ENCODE results near the gene BAZ1B. TPM values are rescaled to one million over a fixed set of nuclear protein-coding genes. Genes with fewer than 3 reads are reported as not detected.
"Not testable (repeated sequence)": the region's sequence is repeated elsewhere in the genome, so short reads cannot be mapped to it uniquely, and the experiment has no call there.

Gene BAZ1B
- total and polyA plus RNA-seq, 2 donors from 2014 or later, result 10.4 to 52.0 TPM

GRCh38 chr7:73431041-73431835 is 90.9 kb downstream of the BAZ1B start:
- intact Hi-C loops (cut with DNase I), result no loop called here
- Histone ChIP-seq H3K4me3 (ENCODE audit: low read length in 3 of 3) (no peak overlapping the region), H3K4me1 (ENCODE audit: control insufficient read depth in 2 of 3, insufficient read depth in 2 of 3, low read depth in 1 of 3, low read length in 3 of 3) (peaks cover 0 to 2% (median 0%) of the 10 kb centered on the region in 3 donors), H3K9ac (ENCODE audit: low read length in 3 of 3) (no peak overlapping the region), H3K36me3 (ENCODE audit: control insufficient read depth in 2 of 3, insufficient read depth in 3 of 3, low read length in 3 of 3) (no peaks in the 10 kb centered on the region), H3K9me3 (ENCODE audit: control insufficient read depth in 2 of 3, insufficient read depth in 1 of 3, low read length in 3 of 3) (peaks cover 0 to 2% (median 0%) of the 10 kb centered on the region in 3 donors), H3K27me3 (ENCODE audit: control insufficient read depth, insufficient read depth, low read length) (no peaks in the 10 kb centered on the region), H3K27ac (ENCODE audit: low read depth in 2 of 2, low read length in 2 of 2) (no peak overlapping the region)
- no peak for TF ChIP-seq CTCF (IDR thresholded peaks at IDR 0.05; ENCODE audit: borderline replicate concordance, extremely low read depth, insufficient read depth)
- peak in 1 of 5 donors; percentile 57 for DNase-seq
- FAIRE-seq, result no peak

- FAIRE-seq, result not testable (repeated sequence)
These were observed 91.6 kb downstream of the BAZ1B start for GRCh38 chr7:73430540-73430939.

GRCh38 chr7:73429622-73430505 is 92.2 kb downstream of the BAZ1B start:
- TF ChIP-seq CTCF (IDR thresholded peaks at IDR 0.05; ENCODE audit: borderline replicate concordance, extremely low read depth, insufficient read depth), result no peak
- Histone ChIP-seq H3K9ac (ENCODE audit: low read length in 3 of 3) (no peak overlapping the region), H3K27me3 (ENCODE audit: control insufficient read depth, insufficient read depth, low read length) (no peaks in the 10 kb centered on the region), H3K36me3 (ENCODE audit: control insufficient read depth in 2 of 3, insufficient read depth in 3 of 3, low read length in 3 of 3) (no peaks in the 10 kb centered on the region), H3K27ac (ENCODE audit: low read depth in 2 of 2, low read length in 2 of 2) (no peak overlapping the region), H3K4me3 (ENCODE audit: low read length in 3 of 3) (no peak overlapping the region), H3K4me1 (ENCODE audit: control insufficient read depth in 2 of 3, insufficient read depth in 2 of 3, low read depth in 1 of 3, low read length in 3 of 3) (peaks cover 0 to 2% (median 0%) of the 10 kb centered on the region in 3 donors), H3K9me3 (ENCODE audit: control insufficient read depth in 2 of 3, insufficient read depth in 1 of 3, low read length in 3 of 3) (peaks cover 0 to 2% (median 0%) of the 10 kb centered on the region in 3 donors)
- DNase-seq (peak in 1 of 5 donors; percentile 31), FAIRE-seq (no peak)
- intact Hi-C loops (cut with DNase I), result no loop called here

More at GRCh38 chr7:73430540-73430939, 91.6 kb downstream of the BAZ1B start:
- H3K27me3 ChIP-seq (ENCODE audit: control insufficient read depth, insufficient read depth, low read length); DNase-seq; intact Hi-C loops (cut with DNase I); H3K36me3 ChIP-seq (ENCODE audit: control insufficient read depth in 2 of 3, insufficient read depth in 3 of 3, low read length in 3 of 3); H3K9ac ChIP-seq (ENCODE audit: low read length in 3 of 3); H3K4me1 ChIP-seq (ENCODE audit: control insufficient read depth in 2 of 3, insufficient read depth in 2 of 3, low read depth in 1 of 3, low read length in 3 of 3); H3K9me3 ChIP-seq (ENCODE audit: control insufficient read depth in 2 of 3, insufficient read depth in 1 of 3, low read length in 3 of 3); H3K27ac ChIP-seq (ENCODE audit: low read depth in 2 of 2, low read length in 2 of 2); H3K4me3 ChIP-seq (ENCODE audit: low read length in 3 of 3): not testable (repeated sequence)

- Histone ChIP-seq H3K4me3 (ENCODE audit: low read length in 3 of 3) (no peak overlapping the region), H3K4me1 (ENCODE audit: control insufficient read depth in 2 of 3, insufficient read depth in 2 of 3, low read depth in 1 of 3, low read length in 3 of 3) (peaks cover 0 to 2% (median 0%) of the 10 kb centered on the region in 3 donors), H3K9ac (ENCODE audit: low read length in 3 of 3) (no peak overlapping the region), H3K9me3 (ENCODE audit: control insufficient read depth in 2 of 3, insufficient read depth in 1 of 3, low read length in 3 of 3) (peaks cover 0 to 2% (median 0%) of the 10 kb centered on the region in 3 donors), H3K36me3 (ENCODE audit: control insufficient read depth in 2 of 3, insufficient read depth in 3 of 3, low read length in 3 of 3) (no peaks in the 10 kb centered on the region), H3K27me3 (ENCODE audit: control insufficient read depth, insufficient read depth, low read length) (no peaks in the 10 kb centered on the region), H3K27ac (ENCODE audit: low read depth in 2 of 2, low read length in 2 of 2) (no peak overlapping the region)
- intact Hi-C loops (cut with DNase I), result no loop called here
- FAIRE-seq (no peak), DNase-seq (peak; percentile 51 to 93 (median 90))
- no peak for TF ChIP-seq CTCF (IDR thresholded peaks at IDR 0.05; ENCODE audit: borderline replicate concordance, extremely low read depth, insufficient read depth)
These were observed 92.9 kb downstream of the BAZ1B start for GRCh38 chr7:73429215-73429614.

Data from kidney (tissue), 14 donors.